PC-9 (cell line): ENCODE data around the gene ARHGAP8.

Source experiments
- CTCF ChIP-seq: fragments of 200-600 bp; sonication (generic); conservative IDR thresholded peaks from 2 replicates; pipeline ENCODE4 v1.6.1; 2017; ENCODE audit warnings: mixed run types, antibody characterized with exemption, mild to moderate bottlenecking, moderate library complexity
- EZH2 ChIP-seq: fragments of 200-600 bp; sonication (generic); IDR thresholded peaks from 2 replicates; pipeline ENCODE4 v1.8.0; 2017; ENCODE audit warnings: antibody characterized with exemption, low read depth

GRCh38 chr22:44845796-44846720 lies 93.7 kb downstream of the ARHGAP8 start:
- no peak for TF ChIP-seq CTCF
- no peak for TF ChIP-seq EZH2
